A549 (cell line): ENCODE results near the gene JAZF1. TPM values are rescaled to one million over a fixed set of nuclear protein-coding genes. Genes with fewer than 3 reads are reported as not detected.
A peak's percentile ranks its signal among the peaks of the same experiment; 100 is the strongest.

Source experiments
- ATAC-seq, 2 experiments: fragments of 200-7000 bp in 1 of 2; fragments of >200 bp in 1 of 2; cut with Nextera tagmentation in 1 of 2; cut with Tn5 transposase in 1 of 2; 3 replicates each; pipeline versions ENCODE4 v1.8.0 to v1.9.1; 2018 to 2020; ENCODE audit warnings: mild to moderate bottlenecking in 1 of 2, moderate library complexity in 1 of 2
- CTCF ChIA-PET: fragments of 300-600 bp; sonication (Branson Sonifier 250); formaldehyde crosslinking; extraction: SDS; loops from one replicate; lab custom pipeline; 2021; ENCODE audit warnings: antibody characterized with exemption, inconsistent platforms; lab: Yijun Ruan, JAX
- POLR2A ChIA-PET: fragments of 350-600 bp; formaldehyde crosslinking; extraction: SDS; loops from one replicate; lab custom pipeline; 2021; ENCODE audit warnings: antibody characterized with exemption, inconsistent platforms; lab: Yijun Ruan, JAX
- DNase-seq, 2 experiments: peaks; one replicate each; pipeline versions ENCODE4 v3.0.0 to v3.0.0-alpha.2; 2011 to 2016; ENCODE audit warnings: low read depth in 1 of 2, low spot score in 1 of 2
- FAIRE-seq: peaks from 2 replicates; lab custom pipeline; 2011; peaks lifted over from hg19 to GRCh38; lab: Jason Lieb, UNC
- H3K27ac ChIP-seq, 2 experiments: fragments of >200 bp; sonication (Bioruptor Twin); formaldehyde crosslinking; 3 replicates each; pipeline ENCODE4 v1.5.1; 2016 to 2017
- H3K4me1 ChIP-seq: fragments of >200 bp; sonication (Bioruptor Twin); formaldehyde crosslinking; 3 replicates; pipeline ENCODE4 v1.6.1; 2016
- H3K4me2 ChIP-seq: fragments of >200 bp; sonication (Bioruptor Twin); formaldehyde crosslinking; 3 replicates; pipeline ENCODE4 v1.6.1; 2016
- H3K4me3 ChIP-seq: fragments of >200 bp; sonication (Bioruptor Twin); formaldehyde crosslinking; 3 replicates; pipeline ENCODE4 v1.5.1; 2016
- H3K9me3 ChIP-seq: fragments of >200 bp; sonication (Bioruptor Twin); formaldehyde crosslinking; 3 replicates; pipeline ENCODE4 v1.6.1; 2016
- BHLHE40 ChIP-seq: IDR thresholded peaks from 2 replicates; pipeline ENCODE4 v1.6.1; 2012; ENCODE audit warnings: low read depth, low read length, inconsistent platforms
- CBX2 ChIP-seq: fragments of 200-600 bp; sonication (generic); IDR thresholded peaks from 2 replicates; pipeline ENCODE4 v1.6.1; 2016; ENCODE audit warnings: low read depth, mild to moderate bottlenecking, borderline replicate concordance
- CBX8 ChIP-seq: fragments of 200-600 bp; sonication (generic); IDR thresholded peaks from 2 replicates; pipeline ENCODE4 v1.6.1; 2016
- CEBPB ChIP-seq, 2 experiments: fragments of >200 bp in 1 of 2; sonication (Bioruptor Twin) in 1 of 2; formaldehyde crosslinking in 1 of 2; IDR thresholded peaks; 2 replicates each; pipeline ENCODE4 v1.6.1; 2012 to 2016
- CTCF ChIP-seq: fragments of >200 bp; sonication (Bioruptor Twin); formaldehyde crosslinking; IDR thresholded peaks from 3 replicates; pipeline ENCODE4 v1.5.1; 2016
- E2F6 ChIP-seq: IDR thresholded peaks from 2 replicates; pipeline ENCODE4 v1.6.1; 2012; ENCODE audit warnings: low read depth, borderline replicate concordance
- EHMT2 ChIP-seq: fragments of 200-600 bp; sonication (generic); IDR thresholded peaks from 2 replicates; pipeline ENCODE4 v1.6.1; 2016; ENCODE audit warnings: antibody characterized with exemption, low read depth, mild to moderate bottlenecking, moderate library complexity
- ELK1 ChIP-seq: fragments of 150-350 bp; IDR thresholded peaks from 2 replicates; pipeline ENCODE4 v1.6.1; 2014; ENCODE audit warnings: low read depth, mild to moderate bottlenecking, low read length
- EP300 ChIP-seq, 2 experiments: fragments of >200 bp; sonication (Bioruptor Twin); formaldehyde crosslinking; IDR thresholded peaks; 2 replicates in 1 of 2; 3 replicates in 1 of 2; pipeline ENCODE4 v1.6.1; 2016 to 2017
- ESRRA ChIP-seq: fragments of 150-350 bp; IDR thresholded peaks from 2 replicates; pipeline ENCODE4 v1.6.1; 2014; ENCODE audit warnings: mild to moderate bottlenecking, low read length, borderline replicate concordance
- FOSL2 ChIP-seq, 2 experiments: fragments of 450-650 bp in 1 of 2; fragments of >200 bp in 1 of 2; sonication (Bioruptor Twin) in 1 of 2; formaldehyde crosslinking; IDR thresholded peaks; 2 replicates each; pipeline versions ENCODE4 v1.5.0 to v1.6.1; 2016 to 2020; ENCODE audit warnings: mild to moderate bottlenecking in 1 of 2, moderate library complexity in 1 of 2
- GATA3 ChIP-seq: IDR thresholded peaks from 2 replicates; pipeline ENCODE4 v1.6.1; 2012; ENCODE audit warnings: borderline replicate concordance
- HMGXB4 ChIP-seq: fragments of 250-450 bp; sonication (Bioruptor Pico); IDR thresholded peaks from 2 replicates; pipeline ENCODE4 v1.5.0; 2021; ENCODE audit warnings: mild to moderate bottlenecking, moderate library complexity, borderline replicate concordance
- HOXB5 ChIP-seq: fragments of 250-450 bp; sonication (Bioruptor Pico); IDR thresholded peaks from 2 replicates; pipeline ENCODE4 v1.5.0; 2020; ENCODE audit warnings: mild to moderate bottlenecking, moderate library complexity
- JUNB ChIP-seq: fragments of >200 bp; sonication (Bioruptor Twin); formaldehyde crosslinking; IDR thresholded peaks from 2 replicates; pipeline ENCODE4 v1.6.1; 2016
- KDM1A ChIP-seq: fragments of 200-600 bp; sonication (generic); IDR thresholded peaks from 2 replicates; pipeline ENCODE4 v1.6.1; 2016; ENCODE audit warnings: low read depth, mild to moderate bottlenecking
- KDM5A ChIP-seq: fragments of 200-600 bp; sonication (generic); IDR thresholded peaks from 2 replicates; pipeline ENCODE4 v1.6.1; 2016; ENCODE audit warnings: antibody characterized with exemption, mild to moderate bottlenecking
- MAFK ChIP-seq: fragments of 450-650 bp; IDR thresholded peaks from 2 replicates; pipeline ENCODE4 v1.6.1; 2014; ENCODE audit not compliant: partially characterized antibody
- MAZ ChIP-seq: fragments of 150-350 bp; IDR thresholded peaks from 2 replicates; pipeline ENCODE4 v1.6.1; 2014; ENCODE audit warnings: antibody characterized with exemption, low read depth, low read length, borderline replicate concordance
- MYC ChIP-seq: IDR thresholded peaks from 2 replicates; pipeline ENCODE4 v1.6.1; 2012; ENCODE audit warnings: mild to moderate bottlenecking, inconsistent platforms, low read length, improper control_type of control experiment, borderline replicate concordance
- NFE2L2 ChIP-seq: fragments of 150-350 bp; conservative IDR thresholded peaks from 2 replicates; pipeline ENCODE4 v1.6.1; 2014; ENCODE audit warnings: low read length
- NPAS2 ChIP-seq: fragments of 250-450 bp; sonication (Bioruptor Pico); IDR thresholded peaks from 2 replicates; pipeline ENCODE4 v1.8.0; 2022; ENCODE audit warnings: mild to moderate bottlenecking, moderate library complexity, borderline replicate concordance
- NR3C1 ChIP-seq: fragments of >200 bp; sonication (Bioruptor Twin); formaldehyde crosslinking; IDR thresholded peaks from 3 replicates; pipeline ENCODE4 v1.6.1; 2017
- PHF8 ChIP-seq: fragments of 200-600 bp; sonication (generic); IDR thresholded peaks from 2 replicates; pipeline ENCODE4 v1.6.1; 2016; ENCODE audit warnings: low read depth, mild to moderate bottlenecking, antibody characterized with exemption, moderate library complexity, borderline replicate concordance
- POLR2AphosphoS2 ChIP-seq: conservative IDR thresholded peaks from 2 replicates; pipeline ENCODE4 v1.6.1; 2012; ENCODE audit warnings: low read length, improper control_type of control experiment, inconsistent platforms
- RAD21 ChIP-seq, 2 experiments: fragments of >200 bp in 1 of 2; sonication (Bioruptor Twin) in 1 of 2; formaldehyde crosslinking in 1 of 2; IDR thresholded peaks in 1 of 2; conservative IDR thresholded peaks in 1 of 2; 2 replicates in 1 of 2; 3 replicates in 1 of 2; pipeline ENCODE4 v1.6.1; 2012 to 2018; ENCODE audit warnings: inconsistent platforms in 1 of 2
- RARB ChIP-seq: fragments of 250-450 bp; sonication (Bioruptor Pico); IDR thresholded peaks from 2 replicates; pipeline ENCODE4 v1.8.0; 2021; ENCODE audit warnings: mild to moderate bottlenecking, moderate library complexity
- RFX5 ChIP-seq: fragments of 450-650 bp; IDR thresholded peaks from 2 replicates; pipeline ENCODE4 v1.7.1; 2014; ENCODE audit warnings: antibody characterized with exemption, mild to moderate bottlenecking, moderate library complexity
- SREBF2 ChIP-seq: fragments of 450-650 bp; IDR thresholded peaks from 2 replicates; pipeline ENCODE4 v1.6.1; 2014; ENCODE audit warnings: mild to moderate bottlenecking, moderate library complexity
- TFCP2L1 ChIP-seq: fragments of 250-450 bp; sonication (Bioruptor Pico); IDR thresholded peaks from 2 replicates; pipeline ENCODE4 v1.5.0; 2021; ENCODE audit warnings: mild to moderate bottlenecking
- USF2 ChIP-seq: fragments of 450-650 bp; IDR thresholded peaks from 2 replicates; pipeline ENCODE4 v1.6.1; 2014; ENCODE audit warnings: antibody characterized with exemption
- ZC3H11A ChIP-seq: fragments of 450-650 bp; IDR thresholded peaks from 2 replicates; pipeline ENCODE4 v1.6.1; 2014; ENCODE audit warnings: antibody characterized with exemption, mild to moderate bottlenecking
- ZFP36 ChIP-seq: fragments of 450-650 bp; IDR thresholded peaks from 2 replicates; pipeline ENCODE4 v1.6.1; 2014; ENCODE audit warnings: borderline replicate concordance; ENCODE audit not compliant: partially characterized antibody
- ZNF302 ChIP-seq: fragments of 250-450 bp; sonication (Bioruptor Pico); IDR thresholded peaks from 2 replicates; pipeline ENCODE4 v1.9.0; 2021; ENCODE audit warnings: inconsistent platforms, mild to moderate bottlenecking, moderate library complexity
- ZSCAN20 ChIP-seq: fragments of 250-450 bp; sonication (Bioruptor Pico); IDR thresholded peaks from 2 replicates; pipeline ENCODE4 v1.8.0; 2022; ENCODE audit warnings: mild to moderate bottlenecking, moderate library complexity
- WGBS: methylation state at CpG from one replicate; pipeline ENCODE4 v1.1.6; 2017; ENCODE audit errors: missing lambda C conversion rate; 5-methylcytosine and 5-hydroxymethylcytosine counted together
- polyA plus RNA-seq, 4 experiments: library from polyadenylated mRNA; depleted of rRNA in 3 of 4; stranded (reverse); fragments of >200 nt; fragmentation: RNase III in 1 of 4; extraction: RNeasy Plus Mini Kit Qiagen cat#74134 plus additional on column Dnase treatment in 1 of 4; gene quantifications; 2 replicates in 3 of 4; 3 replicates in 1 of 4; pipeline ENCODE4 v1.2.3, GENCODE V29; 2011 to 2017

The JAZF1 gene
- polyA plus RNA-seq, 2 of the 4 experiments (the other 2 are of a cell fraction) = 1.9 to 2.8 TPM

- ATAC-seq = peak; percentile 60 to 79
- no peak for TF ChIP-seq EHMT2
- no peak for TF ChIP-seq ZSCAN20 (CRISPR knock-in tag)
- no peak for TF ChIP-seq ESRRA
- no peak for TF ChIP-seq USF2
- peak in 1 of 2 experiments; percentile 25; a peak in 1 of 5 replicates for TF ChIP-seq RAD21 (conservative IDR thresholded peaks at IDR 0.05 in 1 of 2, IDR thresholded peaks at IDR 0.05 in 1 of 2)
- no peak for TF ChIP-seq NFE2L2
- no peak for TF ChIP-seq CBX2
- TF ChIP-seq MAFK = no peak
- TF ChIP-seq FOSL2 (IDR thresholded peaks at IDR 0.05) = 0 out of 2 replicates have a peak, but pooled peaks have one; percentile 23
- peak; percentile 81 for TF ChIP-seq FOSL2 (CRISPR knock-in tag; IDR thresholded peaks at IDR 0.05)
- TF ChIP-seq KDM5A = no peak
- TF ChIP-seq ZFP36 = no peak
- TF ChIP-seq NPAS2 (CRISPR knock-in tag) = no peak
- TF ChIP-seq EP300 (IDR thresholded peaks at IDR 0.05) = peak in 1 of 2 experiments; percentile 75; a peak in 1 of 5 replicates
- no peak for TF ChIP-seq ELK1
- TF ChIP-seq HOXB5 (CRISPR knock-in tag) = no peak
- TF ChIP-seq POLR2AphosphoS2 = no peak
- TF ChIP-seq MYC = no peak
- TF ChIP-seq RARB (CRISPR knock-in tag) = no peak
- TF ChIP-seq JUNB = peak; percentile 75
- no peak for TF ChIP-seq RFX5
- TF ChIP-seq E2F6 = no peak
- TF ChIP-seq KDM1A = no peak
- no peak for TF ChIP-seq NR3C1
- no peak for TF ChIP-seq CTCF
- TF ChIP-seq GATA3 = peak; percentile 95
- no peak for TF ChIP-seq CBX8
- no peak for TF ChIP-seq TFCP2L1 (CRISPR knock-in tag)
- no peak for TF ChIP-seq ZNF302 (CRISPR knock-in tag)
- no peak for TF ChIP-seq HMGXB4 (CRISPR knock-in tag)
- TF ChIP-seq SREBF2 = no peak
- TF ChIP-seq MAZ = no peak
- peak in 1 of 2 experiments; percentile 64; a peak in 2 of 4 replicates for TF ChIP-seq CEBPB (IDR thresholded peaks at IDR 0.05)
- no peak for TF ChIP-seq BHLHE40
- TF ChIP-seq PHF8 = no peak
- TF ChIP-seq ZC3H11A = no peak
Measured at GRCh38 chr7:28041508-28042314, 138.9 kb downstream of the JAZF1 start.

More at GRCh38 chr7:28041508-28042314, 138.9 kb downstream of the JAZF1 start:
- POLR2A ChIA-PET = no interaction called here
- DNase-seq = peak in 1 of 2 experiments; percentile 87
- WGBS = 23% methylated on average over 5 of the region's 5 CpGs
- FAIRE-seq = peak; percentile 90
- CTCF ChIA-PET = interaction anchor here (0.8 to 3.4 kb wide), 14 partner anchors 8 to 843 kb away, joined by 3 to 10 read pairs (median 4); no protein-coding TSS in a partner anchor
- Histone ChIP-seq H3K27ac (peak overlapping the region; percentile 90 to 92), H3K9me3 (no peaks in the 10 kb centered on the region), H3K4me1 (peaks cover 73% of the 10 kb centered on the region), H3K4me2 (peak overlapping the region; percentile 75), H3K4me3 (no peak overlapping the region)
